Panc1 (cell line): ENCODE measurements around the gene ARHGEF10L. TPM values are rescaled to one million over a fixed set of nuclear protein-coding genes. Genes with fewer than 3 reads are reported as not detected.
A peak's percentile ranks its signal among the peaks of the same experiment; 100 is the strongest.

Experiments used
- ATAC-seq: fragments of 200-7000 bp; cut with Tn5 transposase; 2 replicates; pipeline ENCODE4 v1.9.1; 2020; ENCODE audit warnings: mild to moderate bottlenecking, moderate library complexity
- BruUV-seq: library from RNA; stranded (reverse); fragments of 400-500 nt; replicated peaks from 2 replicates; lab custom pipeline; 2021; lab: Mats Ljungman, UMichigan
- CTCF ChIA-PET: fragments of 300-600 bp; sonication (Branson Sonifier 250); formaldehyde crosslinking; loops from one replicate; lab custom pipeline; 2022; ENCODE audit warnings: antibody characterized with exemption; lab: Charles Lee
- POLR2A ChIA-PET: fragments of 300-600 bp; sonication (Branson Sonifier 250); formaldehyde crosslinking; loops from one replicate; lab custom pipeline; 2022; ENCODE audit warnings: antibody characterized with exemption; lab: Charles Lee
- DNase-seq: peaks from one replicate; pipeline ENCODE4 v3.0.0-alpha.2; 2010; ENCODE audit warnings: low read depth, low spot score
- H3K27ac ChIP-seq: 2 replicates; pipeline ENCODE4 v1.5.1; 2011; ENCODE audit warnings: mild to moderate bottlenecking, low read length, inconsistent platforms
- H3K27me3 ChIP-seq: fragments of 200-500 bp; sonication (Bioruptor generic); 2 replicates; pipeline ENCODE4 v1.6.0; 2014; ENCODE audit warnings: low read length, inconsistent platforms; ENCODE audit not compliant: control insufficient read depth, insufficient read depth
- H3K36me3 ChIP-seq: fragments of 200-500 bp; sonication (Bioruptor generic); 2 replicates; pipeline ENCODE4 v1.5.1; 2014; ENCODE audit warnings: inconsistent platforms, mild to moderate bottlenecking, low read length, moderate library complexity; ENCODE audit not compliant: control insufficient read depth, insufficient read depth
- H3K4me1 ChIP-seq: 2 replicates; pipeline ENCODE4 v1.5.1; 2011; ENCODE audit warnings: inconsistent platforms, mild to moderate bottlenecking, low read length, moderate library complexity; ENCODE audit not compliant: control insufficient read depth, insufficient read depth
- H3K4me3 ChIP-seq, 2 experiments: 2 replicates each; pipeline ENCODE4 v1.5.1; 2011 to 2012; ENCODE audit warnings: low read depth in 2 of 2, low read length in 2 of 2, mild to moderate bottlenecking in 2 of 2, inconsistent platforms in 1 of 2, moderate library complexity in 1 of 2
- H3K9me3 ChIP-seq: fragments of 200-500 bp; sonication (Bioruptor generic); 2 replicates; pipeline ENCODE4 v1.5.1; 2014; ENCODE audit warnings: low read depth, mild to moderate bottlenecking, inconsistent platforms, low read length, moderate library complexity; ENCODE audit not compliant: control insufficient read depth, insufficient read depth
- CTCF ChIP-seq: fragments of 450-650 bp; IDR thresholded peaks from 2 replicates; pipeline ENCODE4 v1.5.1; 2017; ENCODE audit warnings: mild to moderate bottlenecking
- POLR2AphosphoS5 ChIP-seq: IDR thresholded peaks from 2 replicates; pipeline ENCODE4 v1.6.1; 2012; ENCODE audit warnings: mild to moderate bottlenecking, low read depth, low read length, moderate library complexity
- SIN3A ChIP-seq: IDR thresholded peaks from 2 replicates; pipeline ENCODE4 v1.6.1; 2012; ENCODE audit warnings: low read depth, mild to moderate bottlenecking, low read length, moderate library complexity, borderline replicate concordance; ENCODE audit not compliant: insufficient read depth
- TCF7L2 ChIP-seq: IDR thresholded peaks from 2 replicates; pipeline ENCODE4 v1.6.1; 2011; ENCODE audit warnings: mild to moderate bottlenecking, low read depth, low read length, inconsistent platforms
- in situ Hi-C: cut with HindIII; loops from 2 replicates; pipeline ENCODE4 v1.10.0; 2016; ENCODE audit warnings: low sequenced_read_pairs, low pct_unique_long_range_greater_than_20kb
- intact Hi-C: fragments of 100-400 bp; cut with micrococcal nuclease; formaldehyde crosslinking; loops from one replicate; pipeline ENCODE4 v1.10.0; 2022; ENCODE audit not compliant: unreplicated experiment
- total RNA-seq: library from RNA; stranded (reverse); gene quantifications from one replicate; pipeline ENCODE4 v1.2.1, GENCODE V29; 2021; ENCODE audit not compliant: unreplicated experiment
- TF ChIP-seq, protein P1 (sequence below), 2 experiments: IDR thresholded peaks; 2 replicates each; pipeline ENCODE4 v1.6.1; 2011 to 2012; ENCODE audit warnings: low read depth in 2 of 2, control low read depth in 1 of 2, low read length in 1 of 2, mild to moderate bottlenecking in 1 of 2, moderate library complexity in 1 of 2; ENCODE audit not compliant: insufficient read depth in 1 of 2

ARHGEF10L gene
- total RNA-seq, 1 experiment from 2014 or later, result 5.9 TPM

GRCh38 chr1:17529381-17529780, 10.1 kb upstream of the ARHGEF10L start:
- no peak overlapping the region for H3K4me3 ChIP-seq
- in situ Hi-C loops, result no loop called here
- H3K9me3 ChIP-seq, result no peaks in the 10 kb centered on the region
- H3K4me1 ChIP-seq, result peaks cover 27% of the 10 kb centered on the region
- CTCF ChIA-PET, result no interaction called here
- intact Hi-C loops, result no loop called here
- POLR2A ChIA-PET, result no interaction called here
- DNase-seq (no peak), ATAC-seq (no peak)
- H3K27me3 ChIP-seq, result no peaks in the 10 kb centered on the region
- H3K36me3 ChIP-seq, result no peaks in the 10 kb centered on the region
- H3K27ac ChIP-seq, result no peak overlapping the region
- TF ChIP-seq, protein P1, sequence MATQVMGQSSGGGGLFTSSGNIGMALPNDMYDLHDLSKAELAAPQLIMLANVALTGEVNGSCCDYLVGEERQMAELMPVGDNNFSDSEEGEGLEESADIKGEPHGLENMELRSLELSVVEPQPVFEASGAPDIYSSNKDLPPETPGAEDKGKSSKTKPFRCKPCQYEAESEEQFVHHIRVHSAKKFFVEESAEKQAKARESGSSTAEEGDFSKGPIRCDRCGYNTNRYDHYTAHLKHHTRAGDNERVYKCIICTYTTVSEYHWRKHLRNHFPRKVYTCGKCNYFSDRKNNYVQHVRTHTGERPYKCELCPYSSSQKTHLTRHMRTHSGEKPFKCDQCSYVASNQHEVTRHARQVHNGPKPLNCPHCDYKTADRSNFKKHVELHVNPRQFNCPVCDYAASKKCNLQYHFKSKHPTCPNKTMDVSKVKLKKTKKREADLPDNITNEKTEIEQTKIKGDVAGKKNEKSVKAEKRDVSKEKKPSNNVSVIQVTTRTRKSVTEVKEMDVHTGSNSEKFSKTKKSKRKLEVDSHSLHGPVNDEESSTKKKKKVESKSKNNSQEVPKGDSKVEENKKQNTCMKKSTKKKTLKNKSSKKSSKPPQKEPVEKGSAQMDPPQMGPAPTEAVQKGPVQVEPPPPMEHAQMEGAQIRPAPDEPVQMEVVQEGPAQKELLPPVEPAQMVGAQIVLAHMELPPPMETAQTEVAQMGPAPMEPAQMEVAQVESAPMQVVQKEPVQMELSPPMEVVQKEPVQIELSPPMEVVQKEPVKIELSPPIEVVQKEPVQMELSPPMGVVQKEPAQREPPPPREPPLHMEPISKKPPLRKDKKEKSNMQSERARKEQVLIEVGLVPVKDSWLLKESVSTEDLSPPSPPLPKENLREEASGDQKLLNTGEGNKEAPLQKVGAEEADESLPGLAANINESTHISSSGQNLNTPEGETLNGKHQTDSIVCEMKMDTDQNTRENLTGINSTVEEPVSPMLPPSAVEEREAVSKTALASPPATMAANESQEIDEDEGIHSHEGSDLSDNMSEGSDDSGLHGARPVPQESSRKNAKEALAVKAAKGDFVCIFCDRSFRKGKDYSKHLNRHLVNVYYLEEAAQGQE (IDR thresholded peaks at IDR 0.05; ENCODE audit: insufficient read depth in 1 of 2, low read depth in 2 of 2, low read length in 1 of 2), result no peak
- TF ChIP-seq CTCF, result no peak
- no peak for TF ChIP-seq POLR2AphosphoS5
- TF ChIP-seq TCF7L2, result no peak
- TF ChIP-seq SIN3A, result no peak
- BruUV-seq, result no TSS peak

DNA sequence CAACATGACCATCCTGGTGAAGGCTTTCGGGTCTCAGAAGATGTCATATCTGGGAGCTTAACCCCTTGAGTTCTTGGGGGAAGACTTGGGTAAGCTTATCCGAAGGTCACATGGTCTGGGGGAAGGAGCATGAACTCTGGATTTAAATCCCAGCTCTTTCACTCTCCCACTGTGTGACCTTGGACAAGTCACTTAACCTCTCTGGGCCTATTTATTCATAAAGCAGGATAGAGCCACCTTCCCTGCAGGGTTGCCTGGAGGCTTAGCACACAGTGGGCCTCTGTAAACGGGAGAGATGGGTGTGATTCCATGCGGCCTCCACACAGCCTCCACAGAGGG, 8.2 kb upstream of the ARHGEF10L start:
- no peaks in the 10 kb centered on the region for H3K9me3 ChIP-seq
- ATAC-seq, result no peak
- peaks cover 18% of the 10 kb centered on the region for H3K4me1 ChIP-seq
- H3K36me3 ChIP-seq, result no peaks in the 10 kb centered on the region
- TF ChIP-seq, protein P1 (IDR thresholded peaks at IDR 0.05; ENCODE audit: insufficient read depth in 1 of 2, low read depth in 2 of 2, low read length in 1 of 2), result no peak
- TF ChIP-seq TCF7L2, result no peak
- no peak for TF ChIP-seq POLR2AphosphoS5
- no peak for TF ChIP-seq CTCF
- no peak for TF ChIP-seq SIN3A
- in situ Hi-C loops, result no loop called here
- no TSS peak for BruUV-seq
- DNase-seq, result no peak
- H3K27ac ChIP-seq, result peak overlapping the region; percentile 64
- CTCF ChIA-PET, result no interaction called here
- H3K27me3 ChIP-seq, result no peaks in the 10 kb centered on the region
- intact Hi-C loops, result loop anchor here (1.0 kb wide), 1 partner anchor 23 kb away; no protein-coding TSS in a partner anchor
- H3K4me3 ChIP-seq, result no peak overlapping the region
- POLR2A ChIA-PET, result interaction anchor here (0.6 kb wide), 1 partner anchor 86 kb away, joined by 24 read pairs; no protein-coding TSS in a partner anchor
